Measurements from ENCODE around the gene FOXL1.

FOXL1 gene

DNA sequence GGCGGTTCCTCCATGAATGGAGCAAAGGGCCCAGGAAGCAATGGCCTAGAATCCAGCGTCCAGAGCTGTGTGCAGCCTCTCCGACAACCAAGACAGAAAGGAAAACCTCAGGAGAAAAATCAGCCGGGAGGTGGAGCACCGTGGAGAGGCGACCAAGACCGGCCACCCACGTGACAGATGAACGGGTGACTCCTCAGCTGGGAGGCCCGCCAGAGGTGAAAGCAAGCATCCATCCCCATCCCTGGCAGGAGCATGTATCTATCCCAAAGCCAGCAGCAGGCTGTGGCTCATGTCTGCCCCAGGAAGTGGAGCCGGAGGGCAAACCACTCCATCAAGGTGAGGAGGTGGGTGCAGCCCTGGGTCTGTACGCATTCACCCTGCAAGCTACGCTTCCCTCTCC is 52.1 kb downstream of the FOXL1 start:
- Histone ChIP-seq H3K4me3 (ENCODE audit: insufficient read depth, low read depth, low read length, poor library complexity, severe bottlenecking) (no peak overlapping the region), H3K27ac (ENCODE audit: insufficient read depth, low read length, poor library complexity, severe bottlenecking) (no peak overlapping the region)

DNA sequence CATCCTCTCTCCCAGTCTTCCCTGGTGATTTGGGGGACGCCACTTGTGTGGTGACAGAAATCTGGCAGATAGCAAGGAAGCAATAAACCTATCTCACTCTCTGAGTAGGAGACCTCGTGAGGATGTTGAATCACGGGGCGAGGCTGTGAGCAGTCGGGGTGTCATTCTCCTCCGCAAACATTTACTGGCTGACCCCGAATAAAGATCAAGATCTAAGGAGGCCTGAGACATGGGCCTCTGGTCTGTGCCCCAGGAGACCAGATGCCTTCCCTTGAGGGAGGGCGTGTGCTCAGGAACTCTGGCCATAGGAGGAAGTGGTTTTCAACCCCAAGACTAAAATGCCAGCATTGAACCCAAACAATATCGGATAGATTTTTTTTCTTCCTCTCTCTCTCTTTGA is 53.1 kb downstream of the FOXL1 start:
- Histone ChIP-seq H3K27ac (ENCODE audit: insufficient read depth, low read length, poor library complexity, severe bottlenecking) (no peak overlapping the region), H3K27me3 (replicated peaks; ENCODE audit: control insufficient read depth, insufficient read depth, low read length, poor library complexity, severe bottlenecking) (no peaks in the 10 kb centered on the region), H3K4me1 (ENCODE audit: control insufficient read depth, insufficient read depth, low read length, poor library complexity, severe bottlenecking) (no peaks in the 10 kb centered on the region), H3K9me3 (ENCODE audit: control insufficient read depth, low read length) (no peaks in the 10 kb centered on the region), H3K36me3 (ENCODE audit: control insufficient read depth, insufficient read depth, low read length) (no peaks in the 10 kb centered on the region), H3K4me3 (ENCODE audit: insufficient read depth, low read depth, low read length, poor library complexity, severe bottlenecking) (no peak overlapping the region)
- DNase-seq, result no peak

More for the DNA sequence above, 52.1 kb downstream of the FOXL1 start:
- DNase-seq, result no peak
- Histone ChIP-seq H3K27me3 (replicated peaks; ENCODE audit: control insufficient read depth, insufficient read depth, low read length, poor library complexity, severe bottlenecking) (no peaks in the 10 kb centered on the region), H3K9me3 (ENCODE audit: control insufficient read depth, low read length) (no peaks in the 10 kb centered on the region), H3K4me1 (ENCODE audit: control insufficient read depth, insufficient read depth, low read length, poor library complexity, severe bottlenecking) (no peaks in the 10 kb centered on the region), H3K36me3 (ENCODE audit: control insufficient read depth, insufficient read depth, low read length) (no peaks in the 10 kb centered on the region)

Data from effector memory CD4-positive, alpha-beta T cell (primary cell).